ENCODE data around the gene TUBE1. TPM values are rescaled to one million over a fixed set of nuclear protein-coding genes. Genes with fewer than 3 reads are reported as not detected.

Gene TUBE1
- total and polyA plus RNA-seq, 2 of the 4 experiments (the other 2 are of a cell fraction) = 7.9 to 8.6 TPM

- Histone ChIP-seq H2AFZ (replicated peaks; ENCODE audit: low read length, poor library complexity) (no peak overlapping the region), H3K4me2 (ENCODE audit: low read depth, low read length) (no peak overlapping the region), H3K27ac (ENCODE audit: insufficient read depth, low read length) (no peak overlapping the region), H2BK5ac (ENCODE audit: low read depth, low read length, poor library complexity, severe bottlenecking) (no peak overlapping the region), H4K91ac (ENCODE audit: insufficient read depth, low read depth, low read length) (no peak overlapping the region), H4K8ac (ENCODE audit: low read depth in 2 of 2, low read length in 2 of 2) (no peak overlapping the region), H3K9ac (ENCODE audit: low read depth, low read length) (no peak overlapping the region), H4K5ac (ENCODE audit: low read depth, low read length) (no peak overlapping the region), H2BK15ac (ENCODE audit: low read depth, low read length) (no peak overlapping the region), H3K9me1 (ENCODE audit: insufficient read depth, low read length) (peaks cover 6% of the 10 kb centered on the region), H2BK20ac (ENCODE audit: low read depth, low read length) (no peak overlapping the region), H3K36me3 (ENCODE audit: control insufficient read depth, insufficient read depth, low read length) (peaks cover 61% of the 10 kb centered on the region), H3K9me3 (ENCODE audit: control insufficient read depth, insufficient read depth, low read length) (no peaks in the 10 kb centered on the region), H3K56ac (ENCODE audit: extremely low read depth, insufficient read depth, low read length) (no peak overlapping the region), H2AK9ac (replicated peaks; ENCODE audit: low read depth, low read length, poor library complexity) (no peak overlapping the region), H2BK120ac (ENCODE audit: low read depth, low read length) (no peak overlapping the region), H3K27me3 (ENCODE audit: control insufficient read depth, insufficient read depth, low read length) (no peaks in the 10 kb centered on the region), H3K4me1 (ENCODE audit: control insufficient read depth, insufficient read depth, low read length) (peaks cover 4% of the 10 kb centered on the region), H4K20me1 (ENCODE audit: insufficient read depth, low read length) (no peaks in the 10 kb centered on the region), H2AK5ac (ENCODE audit: low read depth, low read length) (no peak overlapping the region), H3K79me1 (ENCODE audit: low read depth in 1 of 2, low read length in 2 of 2) (no peaks in the 10 kb centered on the region), H3K18ac (ENCODE audit: low read depth, low read length) (no peak overlapping the region), H3K14ac (replicated peaks; ENCODE audit: low read depth, low read length) (no peak overlapping the region), H3K4me3 (ENCODE audit: insufficient read depth, low read depth, low read length) (no peak overlapping the region), H3K23ac (ENCODE audit: low read depth, low read length) (no peak overlapping the region), H3K4ac (ENCODE audit: low read depth, low read length) (no peak overlapping the region)
- intact Hi-C loops (cut with micrococcal nuclease) = loop anchor here (2.0 to 5.0 kb wide), 2 partner anchors 15 to 33 kb away; no protein-coding TSS in a partner anchor
- CTCF ChIA-PET = no interaction called here
- POLR2A ChIA-PET (ENCODE audit: unreplicated experiment) = no interaction called here
- TF ChIP-seq MXI1 (IDR thresholded peaks at IDR 0.05; ENCODE audit: borderline replicate concordance, low read depth, low read length) = no peak
- no peak for TF ChIP-seq FOS (IDR thresholded peaks at IDR 0.05; ENCODE audit: low read depth, low read length)
- no peak for TF ChIP-seq CEBPB (IDR thresholded peaks at IDR 0.05; ENCODE audit: low read depth, low read length)
- TF ChIP-seq MAFK (IDR thresholded peaks at IDR 0.05; ENCODE audit: low read depth, low read length) = no peak
- TF ChIP-seq USF2 (IDR thresholded peaks at IDR 0.05; ENCODE audit: low read depth, low read length) = no peak
- no peak for TF ChIP-seq NFE2L2 (IDR thresholded peaks at IDR 0.05; ENCODE audit: low read depth, low read length)
- no peak for TF ChIP-seq BHLHE40 (IDR thresholded peaks at IDR 0.05; ENCODE audit: low read depth, low read length)
- TF ChIP-seq MAZ (IDR thresholded peaks at IDR 0.05; ENCODE audit: borderline replicate concordance, low read depth, low read length) = no peak
- TF ChIP-seq RFX5 (IDR thresholded peaks at IDR 0.05; ENCODE audit: low read depth, low read length) = no peak
- no peak for TF ChIP-seq RAD21 (IDR thresholded peaks at IDR 0.05; ENCODE audit: low read length)
- TF ChIP-seq CHD1 (IDR thresholded peaks at IDR 0.05; ENCODE audit: low read depth, low read length) = no peak
- in situ Hi-C loops (cut with MboI; ENCODE audit: low sequenced_read_pairs) = no loop called here
- DNase-seq (no peak), ATAC-seq (ENCODE audit: low read depth) (no peak)
- no TSS peak for BruUV-seq (replicated peaks)
- dilution Hi-C loops (cut with HindIII; ENCODE audit: low sequenced_read_pairs, unreplicated experiment) = no loop called here
Observed at GRCh38 chr6:112113918-112114317, 26.6 kb upstream of the TUBE1 start.

Data from IMR-90 (cell line).